Measurements from ENCODE around the gene COTL1.

DNA sequence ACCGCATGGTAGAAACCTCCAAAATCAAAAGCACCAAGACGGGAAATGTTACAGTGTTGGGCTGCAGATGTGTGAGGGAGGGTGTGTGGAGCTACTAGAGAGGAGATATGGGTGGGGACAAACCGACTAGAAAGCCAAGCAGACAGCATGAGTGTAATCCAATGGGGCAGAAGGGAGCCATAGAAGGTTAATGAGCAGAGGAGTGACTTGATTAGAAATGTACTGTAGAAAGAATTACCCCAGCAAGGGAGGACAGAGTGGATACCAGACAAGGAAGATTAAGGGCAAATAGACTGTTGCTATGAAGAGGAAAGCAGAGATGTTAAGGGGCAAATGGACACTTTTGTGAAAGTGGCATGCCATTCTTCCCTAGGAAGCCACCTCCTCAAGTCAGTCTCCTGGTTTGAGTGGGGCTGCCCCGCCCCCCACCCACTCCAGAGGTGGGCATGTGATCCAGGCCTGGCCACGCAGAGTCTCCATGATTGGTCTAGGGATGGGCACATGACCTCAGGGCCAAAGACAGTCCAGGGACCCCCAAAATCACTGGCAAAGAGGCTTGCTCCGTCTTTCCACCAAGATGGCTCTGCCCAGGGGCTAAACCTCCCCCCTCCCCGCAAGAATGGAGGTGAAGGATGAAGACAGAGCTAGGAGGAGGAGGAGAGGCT is 4.3 kb downstream of the COTL1 start:
- TF ChIP-seq EZH2phosphoT487 (IDR thresholded peaks at IDR 0.05; ENCODE audit: borderline replicate concordance, low read depth), result no peak
- no peak for TF ChIP-seq YY1 (IDR thresholded peaks at IDR 0.05; ENCODE audit: low read depth)
- TF ChIP-seq TEAD4 (IDR thresholded peaks at IDR 0.05; ENCODE audit: borderline replicate concordance, insufficient read depth), result no peak
- TF ChIP-seq GABPA (IDR thresholded peaks at IDR 0.05; ENCODE audit: low read depth), result no peak
- TF ChIP-seq, protein P1, sequence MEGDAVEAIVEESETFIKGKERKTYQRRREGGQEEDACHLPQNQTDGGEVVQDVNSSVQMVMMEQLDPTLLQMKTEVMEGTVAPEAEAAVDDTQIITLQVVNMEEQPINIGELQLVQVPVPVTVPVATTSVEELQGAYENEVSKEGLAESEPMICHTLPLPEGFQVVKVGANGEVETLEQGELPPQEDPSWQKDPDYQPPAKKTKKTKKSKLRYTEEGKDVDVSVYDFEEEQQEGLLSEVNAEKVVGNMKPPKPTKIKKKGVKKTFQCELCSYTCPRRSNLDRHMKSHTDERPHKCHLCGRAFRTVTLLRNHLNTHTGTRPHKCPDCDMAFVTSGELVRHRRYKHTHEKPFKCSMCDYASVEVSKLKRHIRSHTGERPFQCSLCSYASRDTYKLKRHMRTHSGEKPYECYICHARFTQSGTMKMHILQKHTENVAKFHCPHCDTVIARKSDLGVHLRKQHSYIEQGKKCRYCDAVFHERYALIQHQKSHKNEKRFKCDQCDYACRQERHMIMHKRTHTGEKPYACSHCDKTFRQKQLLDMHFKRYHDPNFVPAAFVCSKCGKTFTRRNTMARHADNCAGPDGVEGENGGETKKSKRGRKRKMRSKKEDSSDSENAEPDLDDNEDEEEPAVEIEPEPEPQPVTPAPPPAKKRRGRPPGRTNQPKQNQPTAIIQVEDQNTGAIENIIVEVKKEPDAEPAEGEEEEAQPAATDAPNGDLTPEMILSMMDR (IDR thresholded peaks at IDR 0.05), result no peak
- TF ChIP-seq, protein P2, sequence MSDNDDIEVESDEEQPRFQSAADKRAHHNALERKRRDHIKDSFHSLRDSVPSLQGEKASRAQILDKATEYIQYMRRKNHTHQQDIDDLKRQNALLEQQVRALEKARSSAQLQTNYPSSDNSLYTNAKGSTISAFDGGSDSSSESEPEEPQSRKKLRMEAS (IDR thresholded peaks at IDR 0.05; ENCODE audit: low read depth), result no peak
- TF ChIP-seq, protein P3, sequence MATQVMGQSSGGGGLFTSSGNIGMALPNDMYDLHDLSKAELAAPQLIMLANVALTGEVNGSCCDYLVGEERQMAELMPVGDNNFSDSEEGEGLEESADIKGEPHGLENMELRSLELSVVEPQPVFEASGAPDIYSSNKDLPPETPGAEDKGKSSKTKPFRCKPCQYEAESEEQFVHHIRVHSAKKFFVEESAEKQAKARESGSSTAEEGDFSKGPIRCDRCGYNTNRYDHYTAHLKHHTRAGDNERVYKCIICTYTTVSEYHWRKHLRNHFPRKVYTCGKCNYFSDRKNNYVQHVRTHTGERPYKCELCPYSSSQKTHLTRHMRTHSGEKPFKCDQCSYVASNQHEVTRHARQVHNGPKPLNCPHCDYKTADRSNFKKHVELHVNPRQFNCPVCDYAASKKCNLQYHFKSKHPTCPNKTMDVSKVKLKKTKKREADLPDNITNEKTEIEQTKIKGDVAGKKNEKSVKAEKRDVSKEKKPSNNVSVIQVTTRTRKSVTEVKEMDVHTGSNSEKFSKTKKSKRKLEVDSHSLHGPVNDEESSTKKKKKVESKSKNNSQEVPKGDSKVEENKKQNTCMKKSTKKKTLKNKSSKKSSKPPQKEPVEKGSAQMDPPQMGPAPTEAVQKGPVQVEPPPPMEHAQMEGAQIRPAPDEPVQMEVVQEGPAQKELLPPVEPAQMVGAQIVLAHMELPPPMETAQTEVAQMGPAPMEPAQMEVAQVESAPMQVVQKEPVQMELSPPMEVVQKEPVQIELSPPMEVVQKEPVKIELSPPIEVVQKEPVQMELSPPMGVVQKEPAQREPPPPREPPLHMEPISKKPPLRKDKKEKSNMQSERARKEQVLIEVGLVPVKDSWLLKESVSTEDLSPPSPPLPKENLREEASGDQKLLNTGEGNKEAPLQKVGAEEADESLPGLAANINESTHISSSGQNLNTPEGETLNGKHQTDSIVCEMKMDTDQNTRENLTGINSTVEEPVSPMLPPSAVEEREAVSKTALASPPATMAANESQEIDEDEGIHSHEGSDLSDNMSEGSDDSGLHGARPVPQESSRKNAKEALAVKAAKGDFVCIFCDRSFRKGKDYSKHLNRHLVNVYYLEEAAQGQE (IDR thresholded peaks at IDR 0.05; ENCODE audit: low read depth, low read length), result no peak
- TF ChIP-seq MXI1 (IDR thresholded peaks at IDR 0.05; ENCODE audit: low read depth, low read length), result no peak
- no peak for TF ChIP-seq RAD21 (IDR thresholded peaks at IDR 0.05; ENCODE audit: low read length)

Data from SK-N-SH (cell line).